ENCODE measurements around the gene CLCN3.
"Not testable (repeated sequence)": the region's sequence is repeated elsewhere in the genome, so short reads cannot be mapped to it uniquely, and the experiment has no call there.

CLCN3 gene

GRCh38 chr4:169619958-169620879 is at the start of gene CLCN3:
Gene CLCN3 (plus strand): TSS chr4:169620578. CDS start chr4:169635929, 15,351 bp downstream.
- TF ChIP-seq POLR2A (IDR thresholded peaks at IDR 0.05; ENCODE audit: extremely low read depth, insufficient read length) (peak; percentile 76), MYC (IDR thresholded peaks at IDR 0.05; ENCODE audit: low read depth, low read length) (no peak), CTCF (IDR thresholded peaks at IDR 0.05; ENCODE audit: low read depth, low read length) (no peak), MAX (IDR thresholded peaks at IDR 0.05; ENCODE audit: low read depth, low read length) (peak; percentile 47; the same call in 1 of the 2 replicates)
- peak within 1 kb of the TSS; percentile 99 for H3K4me3 ChIP-seq (ENCODE audit: low read depth, low read length)
- peak; percentile 96 for DNase-seq (ENCODE audit: low read depth)

GRCh38 chr4:169571012-169571411 is 49.4 kb upstream of the CLCN3 start:
- H3K4me3 ChIP-seq (ENCODE audit: low read depth, low read length); DNase-seq (ENCODE audit: low read depth): not testable (repeated sequence)

GRCh38 chr4:169571435-169571834 is 48.9 kb upstream of the CLCN3 start:
- no peak for TF ChIP-seq MAX (IDR thresholded peaks at IDR 0.05; ENCODE audit: low read depth, low read length)
- no peak for TF ChIP-seq POLR2A (IDR thresholded peaks at IDR 0.05; ENCODE audit: extremely low read depth, insufficient read length)
- no peak for TF ChIP-seq MYC (IDR thresholded peaks at IDR 0.05; ENCODE audit: low read depth, low read length)
- TF ChIP-seq CTCF (IDR thresholded peaks at IDR 0.05; ENCODE audit: low read depth, low read length) = no peak
- DNase-seq (ENCODE audit: low read depth) = no peak
- no peak overlapping the region for H3K4me3 ChIP-seq (ENCODE audit: low read depth, low read length)

GRCh38 chr4:169573889-169574288 is 46.5 kb upstream of the CLCN3 start:
- TF ChIP-seq CTCF (IDR thresholded peaks at IDR 0.05; ENCODE audit: low read depth, low read length) = no peak
- no peak for TF ChIP-seq MAX (IDR thresholded peaks at IDR 0.05; ENCODE audit: low read depth, low read length)
- TF ChIP-seq MYC (IDR thresholded peaks at IDR 0.05; ENCODE audit: low read depth, low read length) = no peak
- no peak for TF ChIP-seq POLR2A (IDR thresholded peaks at IDR 0.05; ENCODE audit: extremely low read depth, insufficient read length)
- H3K4me3 ChIP-seq (ENCODE audit: low read depth, low read length) = no peak overlapping the region
- no peak for DNase-seq (ENCODE audit: low read depth)

- no peak for DNase-seq (ENCODE audit: low read depth)
- H3K4me3 ChIP-seq (ENCODE audit: low read depth, low read length) = no peak overlapping the region
- TF ChIP-seq POLR2A (IDR thresholded peaks at IDR 0.05; ENCODE audit: extremely low read depth, insufficient read length) (no peak), CTCF (IDR thresholded peaks at IDR 0.05; ENCODE audit: low read depth, low read length) (no peak), MYC (IDR thresholded peaks at IDR 0.05; ENCODE audit: low read depth, low read length) (no peak), MAX (IDR thresholded peaks at IDR 0.05; ENCODE audit: low read depth, low read length) (no peak)
These were observed 38.2 kb upstream of the CLCN3 start for GRCh38 chr4:169582203-169582602.

- no peak for DNase-seq (ENCODE audit: low read depth)
- TF ChIP-seq MYC (IDR thresholded peaks at IDR 0.05; ENCODE audit: low read depth, low read length) (no peak), MAX (IDR thresholded peaks at IDR 0.05; ENCODE audit: low read depth, low read length) (no peak), POLR2A (IDR thresholded peaks at IDR 0.05; ENCODE audit: extremely low read depth, insufficient read length) (no peak), CTCF (IDR thresholded peaks at IDR 0.05; ENCODE audit: low read depth, low read length) (no peak)
- no peak overlapping the region for H3K4me3 ChIP-seq (ENCODE audit: low read depth, low read length)
These were observed 37.7 kb upstream of the CLCN3 start for GRCh38 chr4:169582706-169583105.

Data from NB4 (cell line).